GM21723 (cell line): ENCODE results near the gene PTPRJ.

Experiments used
- ATAC-seq: cut with Tn5 transposase; IDR thresholded peaks from one replicate; pipeline ENCODE4 v1.9.1; 2021; ENCODE audit warnings: mild to moderate bottlenecking, moderate library complexity; ENCODE audit not compliant: unreplicated experiment

PTPRJ gene

DNA sequence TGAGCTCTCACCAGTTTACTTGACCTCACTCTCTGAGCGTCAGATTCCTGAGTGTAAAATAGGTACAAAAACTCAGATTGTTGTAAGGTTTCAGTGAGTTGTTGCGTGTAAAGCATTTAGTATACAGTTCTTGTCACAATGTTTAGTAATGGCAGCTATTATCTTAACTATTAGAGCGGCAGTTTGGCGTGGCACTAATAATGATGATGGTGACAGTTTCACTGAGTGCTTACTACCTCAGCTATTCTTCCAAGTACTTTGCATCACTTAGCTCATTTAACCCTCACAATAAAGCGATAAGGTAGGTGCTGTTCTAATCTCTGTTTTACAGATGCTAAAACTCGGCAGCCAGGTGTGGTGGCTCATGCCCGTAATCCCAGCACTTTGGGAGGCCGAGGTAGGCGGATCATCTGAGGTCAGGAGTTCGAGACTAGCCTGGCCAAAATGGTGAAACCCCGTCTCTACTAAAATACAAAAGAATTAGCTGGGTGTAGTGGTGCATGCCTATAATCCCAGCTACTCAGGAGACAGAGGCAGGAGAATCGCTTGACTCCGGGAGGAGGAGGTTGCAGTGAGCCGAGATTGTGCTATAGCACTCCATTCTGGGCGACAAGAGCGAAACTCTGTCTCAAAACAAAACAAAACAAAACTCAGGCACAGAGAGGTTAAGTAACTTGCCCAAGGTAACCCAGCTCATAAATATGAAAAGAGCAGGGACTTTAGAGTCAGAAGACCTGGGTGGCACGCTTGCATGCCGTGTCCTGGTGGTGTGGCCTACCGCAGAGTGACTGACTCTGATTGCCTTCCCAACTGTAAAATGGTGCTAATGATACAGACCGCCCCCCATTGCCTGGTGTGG is 76.2 kb downstream of the PTPRJ start:
- no peak for ATAC-seq

DNA sequence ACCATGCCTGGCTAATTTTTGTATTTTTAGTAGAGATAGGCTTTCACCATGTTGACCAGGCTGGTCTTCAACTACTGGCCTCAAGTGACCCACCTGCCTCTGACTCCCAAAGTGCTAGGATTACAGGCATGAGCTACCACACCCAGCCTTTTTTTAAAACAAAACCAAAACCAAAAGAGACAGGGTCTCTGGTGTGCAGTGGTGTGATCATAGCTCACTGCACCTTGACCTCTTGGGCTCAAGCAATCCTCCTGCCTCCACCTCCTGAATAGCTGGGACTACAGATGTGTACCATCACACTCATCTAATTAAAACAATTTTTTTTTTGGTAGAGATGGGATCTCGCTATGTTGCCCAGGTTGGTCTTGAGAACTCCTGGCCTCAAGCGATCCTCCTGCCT is 77.7 kb downstream of the PTPRJ start:
- no peak for ATAC-seq

DNA sequence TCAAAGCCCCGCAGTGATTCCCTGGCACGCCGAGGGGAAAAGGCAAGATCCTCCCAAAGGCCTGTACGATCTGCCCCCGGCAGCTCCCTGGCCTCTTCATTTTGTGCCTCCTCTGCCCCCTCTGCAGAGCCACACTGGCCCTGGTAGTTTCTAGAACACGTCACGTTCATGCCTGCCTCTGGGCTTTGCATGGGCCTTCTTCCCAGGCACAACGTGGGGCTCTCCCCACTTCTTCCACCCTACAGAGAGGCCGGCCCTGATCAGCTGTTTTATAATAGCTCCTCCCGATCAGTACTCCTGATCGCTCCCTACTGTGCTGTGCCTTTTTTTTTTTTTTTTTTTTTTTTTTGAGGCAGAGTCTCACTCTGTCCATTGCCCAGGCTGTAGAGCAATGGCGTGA is 78.4 kb downstream of the PTPRJ start:
- ATAC-seq: no peak

GRCh38 chr11:48062649-48063048 is 82.3 kb downstream of the PTPRJ start:
- no peak for ATAC-seq

DNA sequence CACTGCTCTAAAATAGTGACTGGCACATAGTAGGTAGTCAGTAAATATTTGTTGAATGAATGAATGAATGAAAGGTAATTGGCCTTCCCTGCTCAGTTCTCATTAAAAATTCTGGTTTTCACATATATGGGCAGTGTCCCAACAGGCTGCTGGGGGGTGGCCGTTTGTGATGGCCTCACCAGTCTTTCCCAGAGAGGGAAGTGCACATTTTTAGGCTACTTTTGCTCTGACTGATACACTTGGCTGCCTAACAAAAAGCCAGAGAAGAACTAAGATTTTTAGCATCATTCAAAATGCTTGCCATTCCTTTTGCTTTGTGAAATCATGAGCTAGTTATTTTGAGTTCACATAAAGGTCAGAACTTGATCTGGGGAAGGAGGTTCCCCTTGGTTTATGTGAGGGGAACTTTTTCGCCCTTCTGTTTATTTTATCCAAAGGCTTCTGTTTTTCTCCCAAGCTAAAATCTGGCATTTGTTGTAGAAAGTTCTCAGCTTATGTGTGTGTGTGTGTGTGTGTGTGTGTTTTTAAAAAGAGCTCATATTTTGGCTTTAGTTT is 83.1 kb downstream of the PTPRJ start:
- no peak for ATAC-seq

- ATAC-seq: no peak
These were observed 83.9 kb downstream of the PTPRJ start for GRCh38 chr11:48064306-48064705.

- ATAC-seq: no peak
These were observed 86.8 kb downstream of the PTPRJ start for GRCh38 chr11:48066881-48067800.

DNA sequence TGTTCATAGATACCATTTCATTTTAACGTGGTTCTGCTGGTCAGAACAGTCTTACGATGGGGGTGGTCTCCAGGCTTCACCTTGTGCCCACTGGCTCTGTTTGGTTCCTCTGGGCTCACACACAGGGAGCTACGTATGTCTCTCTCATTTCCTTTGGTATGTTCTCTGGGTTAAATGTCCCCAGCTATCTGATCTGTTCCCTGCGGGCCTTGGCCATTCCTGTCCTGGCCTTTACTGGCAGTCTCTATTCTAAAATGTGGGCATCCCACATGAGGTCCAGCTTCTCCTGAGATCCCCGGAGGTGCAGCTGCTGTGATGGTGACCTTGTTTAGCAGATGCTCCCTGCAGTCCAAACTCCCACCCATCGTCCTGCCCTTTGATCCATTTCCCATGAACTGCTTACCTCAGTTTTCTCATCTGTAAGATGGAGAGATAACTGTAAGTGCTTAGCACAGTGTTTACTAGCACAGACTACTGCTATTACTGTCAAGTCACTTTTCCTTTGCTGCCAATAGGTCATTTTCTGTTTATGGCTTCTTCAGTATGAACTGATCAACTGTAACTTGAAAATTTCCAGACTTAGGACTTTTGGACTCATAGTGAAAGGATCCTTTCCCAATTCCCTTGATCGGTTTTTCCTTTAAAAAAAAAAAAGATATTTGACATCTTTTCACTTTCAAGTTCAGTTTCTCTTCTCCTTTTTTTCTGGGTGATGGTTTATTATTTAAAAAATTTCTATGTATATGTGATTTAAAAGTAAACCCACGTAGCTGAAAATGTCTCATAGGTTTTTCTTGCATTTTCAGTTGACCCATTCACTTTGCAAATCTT is 92.9 kb downstream of the PTPRJ start:
- peak; percentile 53 for ATAC-seq

GRCh38 chr11:48074425-48075181 is 94.2 kb downstream of the PTPRJ start:
- no peak for ATAC-seq

DNA sequence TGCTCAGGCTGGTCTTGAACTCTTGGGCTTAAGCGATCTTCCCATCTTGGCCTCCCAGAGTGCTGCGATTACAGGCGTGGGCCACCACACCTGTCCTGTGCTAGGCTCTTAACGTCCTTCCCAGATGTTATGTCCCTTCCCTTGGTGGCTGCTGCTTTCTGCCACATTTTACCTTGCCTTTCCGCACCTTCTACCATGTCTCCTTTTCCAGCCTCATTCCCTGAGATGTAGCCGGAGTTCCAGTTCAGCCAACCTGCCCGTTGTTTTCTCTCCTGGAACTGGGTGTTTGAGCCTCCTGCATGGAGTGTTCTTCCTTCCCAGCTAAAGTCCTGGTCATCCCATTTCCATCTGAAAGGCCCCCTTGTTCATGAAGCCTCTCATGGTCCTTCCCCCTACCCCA is 95.3 kb downstream of the PTPRJ start:
- ATAC-seq: no peak

DNA sequence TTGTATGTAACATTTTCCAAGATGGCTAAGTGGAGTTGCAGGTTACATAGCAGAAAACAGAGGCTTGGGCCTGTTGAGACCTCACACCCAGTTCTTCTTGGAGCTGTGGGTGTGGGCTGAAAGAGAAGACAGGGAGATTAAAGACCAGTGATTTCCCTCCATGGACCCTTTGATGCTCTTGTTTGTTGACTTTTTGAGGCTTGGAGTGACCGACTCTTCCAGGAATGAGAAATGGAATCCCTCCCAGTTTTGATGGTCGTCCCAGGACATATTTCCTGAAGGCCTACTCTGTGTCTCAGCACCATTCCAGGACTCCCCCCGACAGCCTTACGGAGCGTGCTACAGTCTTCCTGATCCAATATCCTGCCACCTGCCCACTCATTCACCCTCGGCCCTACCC is 96.9 kb downstream of the PTPRJ start:
- ATAC-seq: no peak

- no peak for ATAC-seq
These were observed 98.3 kb downstream of the PTPRJ start for GRCh38 chr11:48078689-48079088.

- ATAC-seq: no peak
These were observed 99.2 kb downstream of the PTPRJ start for GRCh38 chr11:48079596-48079995.

- ATAC-seq: no peak
These were observed 100.0 kb downstream of the PTPRJ start for GRCh38 chr11:48080301-48080861.

DNA sequence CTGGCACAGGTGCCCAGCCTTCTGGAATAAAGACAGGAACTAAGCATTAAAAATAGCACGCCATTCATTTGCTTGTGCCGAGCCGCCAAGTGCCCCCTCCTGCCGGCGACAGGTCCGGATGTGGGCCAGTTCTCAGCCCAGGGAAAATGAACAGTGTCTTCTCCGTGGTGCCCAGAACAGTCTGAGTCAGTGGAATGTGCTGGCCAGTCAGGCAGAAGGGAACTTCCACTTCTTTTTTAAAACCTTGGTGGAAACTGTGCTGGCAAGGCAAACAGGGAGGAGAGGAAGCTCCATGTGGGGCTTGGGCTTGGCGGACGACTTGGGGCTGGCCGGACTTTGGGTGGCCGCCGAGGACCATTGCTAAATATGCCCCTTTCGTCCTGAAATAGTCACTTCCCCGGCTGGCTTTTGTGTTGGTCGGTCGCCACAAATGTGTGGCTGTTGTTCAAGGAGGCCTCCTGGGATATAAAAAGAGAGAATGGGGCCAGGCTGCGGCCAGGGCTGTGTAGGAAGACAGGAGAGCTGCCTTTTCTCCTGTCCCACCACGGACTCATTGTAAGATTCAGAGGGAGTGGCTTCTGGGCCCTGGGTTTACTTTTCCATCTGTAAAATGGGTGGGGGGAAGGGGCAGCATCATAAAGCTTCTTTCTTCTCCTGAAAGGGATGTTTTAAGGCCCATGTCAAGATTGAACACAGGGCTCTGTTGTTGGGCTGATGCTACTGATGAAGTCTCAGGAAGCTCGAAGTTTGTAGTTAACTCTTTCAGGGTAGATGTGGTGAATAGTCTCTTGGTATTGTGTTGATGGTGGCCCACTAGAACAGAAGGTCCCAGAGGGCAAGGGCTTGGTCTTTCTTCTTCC is 101.0 kb downstream of the PTPRJ start:
- no peak for ATAC-seq

DNA sequence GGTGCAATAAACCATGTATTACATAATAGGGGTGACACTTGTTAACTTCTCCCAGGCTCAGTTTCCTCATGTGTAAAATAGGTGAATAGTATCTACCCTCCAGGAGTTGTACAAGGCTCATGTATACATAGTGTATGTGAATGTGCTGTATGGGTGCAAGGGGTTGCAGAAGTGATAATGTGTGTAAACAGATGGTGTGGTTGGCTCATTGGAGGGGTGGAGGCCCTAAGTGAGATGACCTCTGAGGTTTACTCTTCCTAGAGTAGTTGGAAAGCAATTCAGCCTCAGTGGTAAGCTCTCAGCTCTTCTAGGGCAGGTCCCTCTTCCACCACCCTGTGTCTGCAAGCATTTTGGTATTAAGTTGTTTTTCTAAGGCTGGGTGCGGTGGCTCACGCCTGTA is 102.4 kb downstream of the PTPRJ start:
- ATAC-seq: no peak

GRCh38 chr11:48083421-48083820 is 103.1 kb downstream of the PTPRJ start:
- no peak for ATAC-seq

DNA sequence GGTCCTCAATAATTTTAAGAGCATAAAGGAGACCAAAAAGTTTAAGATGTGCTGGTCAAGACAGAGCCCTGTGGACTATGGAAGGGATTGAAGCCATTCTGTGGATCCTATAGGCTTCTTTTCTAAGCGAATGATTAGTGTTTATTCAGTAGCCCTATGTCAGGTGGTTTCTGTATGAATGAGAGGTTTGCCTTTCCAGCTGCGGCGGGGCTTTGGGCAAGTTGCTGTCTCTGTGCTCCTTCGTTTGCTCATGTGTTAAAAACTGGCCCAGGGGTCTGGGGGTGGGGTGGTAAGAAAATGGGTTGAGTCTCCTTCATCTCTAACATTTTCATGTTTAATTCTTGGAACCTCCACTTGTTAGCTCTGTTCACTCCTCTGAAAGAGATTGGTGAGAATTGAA is 105.3 kb downstream of the PTPRJ start:
- ATAC-seq: no peak

GRCh38 chr11:48087422-48087821 is 107.1 kb downstream of the PTPRJ start:
- no peak for ATAC-seq
